OCI-LY3 (cell line): ENCODE measurements around the gene SORBS1.

Experiments
- EZH2phosphoT487 ChIP-seq: fragments of 200-600 bp; shearing (Covaris generic); IDR thresholded peaks from 2 replicates; pipeline ENCODE4 v1.6.1; 2018; ENCODE audit warnings: antibody characterized with exemption, mixed run types, low read depth
- TF ChIP-seq, protein P1 (sequence below): fragments of 200-600, 300-600 bp; sonication (generic); IDR thresholded peaks from 2 replicates; pipeline ENCODE4 v1.5.1; 2014; ENCODE audit warnings: antibody characterized with exemption, low read length, low read depth

DNA sequence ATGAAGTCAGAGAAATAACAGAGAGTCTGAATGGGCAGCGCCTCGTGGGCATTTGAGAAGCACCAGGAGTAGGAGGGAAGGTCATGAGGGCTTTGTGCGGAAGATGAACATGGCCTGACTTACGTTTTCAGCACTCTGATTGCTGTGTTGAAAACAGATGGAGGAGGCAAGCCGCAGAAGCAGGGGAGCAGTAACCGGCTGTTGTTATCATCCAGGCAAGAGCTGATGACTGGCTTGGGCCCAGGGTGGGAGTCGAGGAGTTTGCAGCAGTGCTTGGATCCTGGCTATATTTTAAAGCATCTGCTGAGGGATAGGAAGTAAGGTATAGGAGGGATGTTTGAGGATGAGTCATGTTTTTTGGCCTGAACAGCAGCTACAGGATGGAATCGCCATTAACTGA, 257.6 kb downstream of the SORBS1 start:
- TF ChIP-seq, protein P1, sequence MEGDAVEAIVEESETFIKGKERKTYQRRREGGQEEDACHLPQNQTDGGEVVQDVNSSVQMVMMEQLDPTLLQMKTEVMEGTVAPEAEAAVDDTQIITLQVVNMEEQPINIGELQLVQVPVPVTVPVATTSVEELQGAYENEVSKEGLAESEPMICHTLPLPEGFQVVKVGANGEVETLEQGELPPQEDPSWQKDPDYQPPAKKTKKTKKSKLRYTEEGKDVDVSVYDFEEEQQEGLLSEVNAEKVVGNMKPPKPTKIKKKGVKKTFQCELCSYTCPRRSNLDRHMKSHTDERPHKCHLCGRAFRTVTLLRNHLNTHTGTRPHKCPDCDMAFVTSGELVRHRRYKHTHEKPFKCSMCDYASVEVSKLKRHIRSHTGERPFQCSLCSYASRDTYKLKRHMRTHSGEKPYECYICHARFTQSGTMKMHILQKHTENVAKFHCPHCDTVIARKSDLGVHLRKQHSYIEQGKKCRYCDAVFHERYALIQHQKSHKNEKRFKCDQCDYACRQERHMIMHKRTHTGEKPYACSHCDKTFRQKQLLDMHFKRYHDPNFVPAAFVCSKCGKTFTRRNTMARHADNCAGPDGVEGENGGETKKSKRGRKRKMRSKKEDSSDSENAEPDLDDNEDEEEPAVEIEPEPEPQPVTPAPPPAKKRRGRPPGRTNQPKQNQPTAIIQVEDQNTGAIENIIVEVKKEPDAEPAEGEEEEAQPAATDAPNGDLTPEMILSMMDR, result no peak
- TF ChIP-seq EZH2phosphoT487, result no peak
